SU-DHL-6 (cell line): Measurements from ENCODE around the gene RGS6.

Source experiments
- H2AFZ ChIP-seq: fragments of 200-600 bp; sonication (generic); 2 replicates; pipeline ENCODE4 v1.6.1; 2014; ENCODE audit warnings: low read depth, mild to moderate bottlenecking, moderate library complexity, mixed read lengths, antibody characterized with exemption, low read length; ENCODE audit not compliant: severe bottlenecking
- H3F3A ChIP-seq: fragments of 200-600 bp; shearing (Covaris generic); 2 replicates; pipeline ENCODE4 v1.6.0; 2016; ENCODE audit warnings: antibody characterized with exemption, mild to moderate bottlenecking; ENCODE audit not compliant: insufficient read depth
- H3K27ac ChIP-seq: fragments of 200-600 bp; sonication (generic); 2 replicates; pipeline ENCODE4 v1.5.1; 2016; ENCODE audit warnings: low read depth, mild to moderate bottlenecking, low read length, moderate library complexity, mixed read lengths
- H3K27me3 ChIP-seq: fragments of 200-600 bp; sonication (generic), shearing (Covaris generic); 2 replicates; pipeline ENCODE4 v1.6.0; 2014; ENCODE audit warnings: mild to moderate bottlenecking, low read length
- H3K36me3 ChIP-seq: fragments of 200-600 bp; sonication (generic); 2 replicates; pipeline ENCODE4 v1.6.1; 2014; ENCODE audit warnings: mild to moderate bottlenecking, low read length, mixed read lengths
- H3K4me2 ChIP-seq: fragments of 300-600, 200-600 bp; shearing (Covaris generic), sonication (generic); 2 replicates; pipeline ENCODE4 v1.6.0; 2014; ENCODE audit warnings: low read length, low read depth, mild to moderate bottlenecking; ENCODE audit not compliant: poor library complexity, severe bottlenecking
- H3K4me3 ChIP-seq: fragments of 200-600 bp; sonication (generic); 2 replicates; pipeline ENCODE4 v1.5.1; 2014; ENCODE audit warnings: antibody characterized with exemption, low read length, mild to moderate bottlenecking, mixed read lengths; ENCODE audit not compliant: insufficient read depth, poor library complexity, severe bottlenecking
- H3K79me2 ChIP-seq: fragments of 200-600 bp; sonication (generic); 2 replicates; pipeline ENCODE4 v1.6.1; 2014; ENCODE audit warnings: mild to moderate bottlenecking, low read length, moderate library complexity; ENCODE audit not compliant: insufficient read depth
- H3K9ac ChIP-seq: fragments of 200-600 bp; sonication (generic); 2 replicates; pipeline ENCODE4 v1.7.0; 2014; ENCODE audit warnings: mild to moderate bottlenecking, low read length
- H3K9me2 ChIP-seq: fragments of 200-600 bp; sonication (generic); replicated peaks from 2 replicates; pipeline ENCODE4 v1.6.1; 2014; ENCODE audit warnings: low read length; ENCODE audit not compliant: insufficient read depth
- H3K9me3 ChIP-seq: fragments of 200-600 bp; sonication (generic); 2 replicates; pipeline ENCODE4 v1.6.1; 2014; ENCODE audit warnings: low read length, mixed read lengths; ENCODE audit not compliant: insufficient read depth
- H4K20me1 ChIP-seq: fragments of 200-600 bp; sonication (generic); 2 replicates; pipeline ENCODE4 v1.6.1; 2014; ENCODE audit warnings: low read depth, mild to moderate bottlenecking, antibody characterized with exemption, low read length, moderate library complexity, mixed read lengths
- EZH2phosphoT487 ChIP-seq: fragments of 200-600 bp; sonication (generic), shearing (Covaris generic); conservative IDR thresholded peaks from 2 replicates; pipeline ENCODE4 v1.6.1; 2018; ENCODE audit warnings: mild to moderate bottlenecking, antibody characterized with exemption, low read length, moderate library complexity, mixed read lengths
- TF ChIP-seq, protein P1 (sequence below): fragments of 200-600 bp; sonication (generic); IDR thresholded peaks from one replicate; pipeline ENCODE4 v1.5.1; 2017; ENCODE audit warnings: antibody characterized with exemption, mild to moderate bottlenecking, low read length, moderate library complexity; ENCODE audit not compliant: insufficient read depth, poor library complexity, severe bottlenecking

Gene RGS6

DNA sequence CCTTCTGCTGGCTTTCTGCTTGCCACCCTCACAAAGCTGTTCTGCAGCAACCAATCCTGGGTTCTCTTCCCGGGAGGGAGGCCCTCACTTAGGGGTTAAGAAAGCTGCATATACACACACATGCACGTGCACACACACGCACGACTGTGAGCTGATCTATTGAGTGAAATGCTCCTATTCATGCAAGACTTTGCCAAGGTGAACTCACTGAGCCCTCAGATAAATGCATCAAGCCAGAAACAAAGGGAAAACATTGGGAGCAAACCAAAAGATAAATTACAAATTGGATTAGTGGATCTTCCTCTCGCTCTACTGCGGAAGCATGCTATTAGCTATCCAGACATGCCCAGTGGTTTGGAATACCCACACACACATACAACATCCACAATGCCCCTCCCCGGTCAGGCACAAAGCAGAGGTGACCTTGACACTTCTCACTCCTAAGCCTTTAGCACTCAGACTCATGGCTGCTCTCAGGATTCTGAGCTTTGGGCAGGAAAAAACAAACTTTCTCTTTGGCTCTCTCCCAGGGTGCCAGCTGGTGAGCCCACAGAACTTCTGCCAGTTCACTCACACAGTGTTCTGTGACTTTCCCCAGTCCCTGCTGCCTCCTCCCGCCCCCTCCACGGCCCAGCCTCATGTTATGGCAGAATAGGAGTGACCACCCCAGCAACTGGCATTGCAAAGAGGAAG is 641.6 kb downstream of the RGS6 start:
- Histone ChIP-seq H3K36me3 (no peaks in the 10 kb centered on the region), H3K27me3 (no peaks in the 10 kb centered on the region), H2AFZ (no peak overlapping the region), H3K9me3 (no peaks in the 10 kb centered on the region), H4K20me1 (no peaks in the 10 kb centered on the region), H3K9ac (no peak overlapping the region), H3F3A (no peaks in the 10 kb centered on the region), H3K79me2 (no peaks in the 10 kb centered on the region), H3K4me3 (no peak overlapping the region), H3K9me2 (no peaks in the 10 kb centered on the region), H3K4me2 (no peak overlapping the region), H3K27ac (no peak overlapping the region)
- TF ChIP-seq, protein P1, sequence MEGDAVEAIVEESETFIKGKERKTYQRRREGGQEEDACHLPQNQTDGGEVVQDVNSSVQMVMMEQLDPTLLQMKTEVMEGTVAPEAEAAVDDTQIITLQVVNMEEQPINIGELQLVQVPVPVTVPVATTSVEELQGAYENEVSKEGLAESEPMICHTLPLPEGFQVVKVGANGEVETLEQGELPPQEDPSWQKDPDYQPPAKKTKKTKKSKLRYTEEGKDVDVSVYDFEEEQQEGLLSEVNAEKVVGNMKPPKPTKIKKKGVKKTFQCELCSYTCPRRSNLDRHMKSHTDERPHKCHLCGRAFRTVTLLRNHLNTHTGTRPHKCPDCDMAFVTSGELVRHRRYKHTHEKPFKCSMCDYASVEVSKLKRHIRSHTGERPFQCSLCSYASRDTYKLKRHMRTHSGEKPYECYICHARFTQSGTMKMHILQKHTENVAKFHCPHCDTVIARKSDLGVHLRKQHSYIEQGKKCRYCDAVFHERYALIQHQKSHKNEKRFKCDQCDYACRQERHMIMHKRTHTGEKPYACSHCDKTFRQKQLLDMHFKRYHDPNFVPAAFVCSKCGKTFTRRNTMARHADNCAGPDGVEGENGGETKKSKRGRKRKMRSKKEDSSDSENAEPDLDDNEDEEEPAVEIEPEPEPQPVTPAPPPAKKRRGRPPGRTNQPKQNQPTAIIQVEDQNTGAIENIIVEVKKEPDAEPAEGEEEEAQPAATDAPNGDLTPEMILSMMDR = no peak
- TF ChIP-seq EZH2phosphoT487 = no peak

DNA sequence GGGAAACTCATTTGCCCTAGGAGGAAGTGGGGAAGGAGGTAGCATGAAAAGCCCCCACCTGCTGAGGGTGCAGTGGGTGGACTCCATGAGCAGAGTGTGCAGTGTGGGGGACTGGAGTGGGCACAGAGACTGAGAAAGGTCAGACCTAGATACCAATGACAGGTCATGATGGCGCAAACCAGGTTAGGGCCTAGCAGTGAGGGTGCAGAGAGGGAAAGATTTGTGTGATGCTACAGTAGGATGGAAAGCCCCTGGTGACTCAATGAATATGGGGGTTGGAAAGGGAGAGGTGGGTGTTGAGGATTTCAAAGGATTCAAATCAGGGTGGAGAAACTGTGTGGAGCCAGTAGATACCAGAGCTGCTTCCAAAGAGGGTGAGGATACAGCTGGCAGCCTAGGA is 642.5 kb downstream of the RGS6 start:
- no peak overlapping the region for H3K4me3 ChIP-seq
- no peaks in the 10 kb centered on the region for H4K20me1 ChIP-seq
- H3K27ac ChIP-seq = no peak overlapping the region
- H3K9me3 ChIP-seq = no peaks in the 10 kb centered on the region
- no peaks in the 10 kb centered on the region for H3K36me3 ChIP-seq
- TF ChIP-seq EZH2phosphoT487 = no peak
- TF ChIP-seq, protein P1 = no peak
- no peaks in the 10 kb centered on the region for H3K9me2 ChIP-seq
- H2AFZ ChIP-seq = no peak overlapping the region
- H3K79me2 ChIP-seq = no peaks in the 10 kb centered on the region
- H3K9ac ChIP-seq = no peak overlapping the region
- H3K27me3 ChIP-seq = no peaks in the 10 kb centered on the region
- no peaks in the 10 kb centered on the region for H3F3A ChIP-seq
- no peak overlapping the region for H3K4me2 ChIP-seq

GRCh38 chr14:72576258-72576657 is 644.0 kb downstream of the RGS6 start:
- H3K36me3 ChIP-seq = no peaks in the 10 kb centered on the region
- H2AFZ ChIP-seq = no peak overlapping the region
- no peaks in the 10 kb centered on the region for H3F3A ChIP-seq
- no peak overlapping the region for H3K4me3 ChIP-seq
- H3K4me2 ChIP-seq = no peak overlapping the region
- no peaks in the 10 kb centered on the region for H3K27me3 ChIP-seq
- H3K27ac ChIP-seq = no peak overlapping the region
- H3K9me2 ChIP-seq = no peaks in the 10 kb centered on the region
- H3K79me2 ChIP-seq = no peaks in the 10 kb centered on the region
- no peaks in the 10 kb centered on the region for H4K20me1 ChIP-seq
- H3K9me3 ChIP-seq = no peaks in the 10 kb centered on the region
- TF ChIP-seq, protein P1 = no peak
- no peak for TF ChIP-seq EZH2phosphoT487
- H3K9ac ChIP-seq = no peak overlapping the region
